PC-3 (cell line): ENCODE data around the gene STK4.

Experiments used
- CTCF ChIP-seq: fragments of 300-600 bp; sonication (generic); conservative IDR thresholded peaks from 2 replicates; pipeline ENCODE4 v1.5.1; 2017; ENCODE audit warnings: antibody characterized with exemption, low read depth, mild to moderate bottlenecking, low read length
- EZH2phosphoT487 ChIP-seq: fragments of 300-600 bp; sonication (generic); IDR thresholded peaks from 2 replicates; pipeline ENCODE4 v1.6.1; 2018; ENCODE audit warnings: mild to moderate bottlenecking, antibody characterized with exemption, low read length, borderline replicate concordance

DNA sequence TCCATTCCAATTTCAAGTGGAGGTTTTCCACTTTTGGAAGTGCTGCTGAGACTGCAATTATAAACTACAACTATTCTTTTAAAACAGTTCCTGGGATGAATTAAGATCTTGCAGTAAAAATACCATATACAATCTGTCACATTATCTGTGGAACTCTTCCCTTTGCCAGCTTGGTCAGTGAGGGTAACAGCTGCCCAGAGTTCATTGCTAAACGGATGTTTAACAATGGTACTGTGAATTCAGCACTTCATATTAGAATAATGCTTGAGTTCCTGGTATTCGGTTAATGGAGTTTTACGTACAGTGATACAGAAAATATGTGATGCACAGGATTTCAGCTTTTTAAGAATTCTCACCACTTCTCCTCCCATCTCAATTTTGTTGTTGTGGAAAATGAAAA lies 83.1 kb downstream of the STK4 start:
- TF ChIP-seq CTCF, result no peak
- TF ChIP-seq EZH2phosphoT487, result no peak
